Sigmoid colon (tissue), 4 donors: ENCODE results near the gene PODXL2.

Source experiments
- POLR2A ChIP-seq, 2 donors: fragments of 450-650 bp; IDR thresholded peaks; one replicate each; pipeline ENCODE4 v1.6.1; 2016; ENCODE audit warnings: antibody characterized with exemption in 2 of 2, mild to moderate bottlenecking in 2 of 2, moderate library complexity in 2 of 2
- POLR2AphosphoS5 ChIP-seq, 4 donors: sonication (generic); formaldehyde crosslinking; IDR thresholded peaks; one replicate each; pipeline ENCODE4 v1.6.1; 2017; ENCODE audit warnings: antibody characterized with exemption in 4 of 4
- TF ChIP-seq, protein P1 (sequence below), 4 experiments: fragments of 450-650 bp in 3 of 4; fragments of 200-600 bp in 1 of 4; IDR thresholded peaks; one replicate each; pipeline ENCODE4 v1.5.1; 2016 to 2019; ENCODE audit warnings: antibody characterized with exemption in 4 of 4, mild to moderate bottlenecking in 3 of 4, moderate library complexity in 2 of 4

- TF ChIP-seq, protein P1, sequence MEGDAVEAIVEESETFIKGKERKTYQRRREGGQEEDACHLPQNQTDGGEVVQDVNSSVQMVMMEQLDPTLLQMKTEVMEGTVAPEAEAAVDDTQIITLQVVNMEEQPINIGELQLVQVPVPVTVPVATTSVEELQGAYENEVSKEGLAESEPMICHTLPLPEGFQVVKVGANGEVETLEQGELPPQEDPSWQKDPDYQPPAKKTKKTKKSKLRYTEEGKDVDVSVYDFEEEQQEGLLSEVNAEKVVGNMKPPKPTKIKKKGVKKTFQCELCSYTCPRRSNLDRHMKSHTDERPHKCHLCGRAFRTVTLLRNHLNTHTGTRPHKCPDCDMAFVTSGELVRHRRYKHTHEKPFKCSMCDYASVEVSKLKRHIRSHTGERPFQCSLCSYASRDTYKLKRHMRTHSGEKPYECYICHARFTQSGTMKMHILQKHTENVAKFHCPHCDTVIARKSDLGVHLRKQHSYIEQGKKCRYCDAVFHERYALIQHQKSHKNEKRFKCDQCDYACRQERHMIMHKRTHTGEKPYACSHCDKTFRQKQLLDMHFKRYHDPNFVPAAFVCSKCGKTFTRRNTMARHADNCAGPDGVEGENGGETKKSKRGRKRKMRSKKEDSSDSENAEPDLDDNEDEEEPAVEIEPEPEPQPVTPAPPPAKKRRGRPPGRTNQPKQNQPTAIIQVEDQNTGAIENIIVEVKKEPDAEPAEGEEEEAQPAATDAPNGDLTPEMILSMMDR (IDR thresholded peaks at IDR 0.05) = no peak
- TF ChIP-seq POLR2A (IDR thresholded peaks at IDR 0.05) (no peak), POLR2AphosphoS5 (IDR thresholded peaks at IDR 0.05) (no peak)
Observed at GRCh38 chr3:127706312-127706711, 77.3 kb downstream of the PODXL2 start.
